HG03521 (cell line): Measurements from ENCODE around the gene DRC7.
"Not testable (repeated sequence)": the region's sequence is repeated elsewhere in the genome, so short reads cannot be mapped to it uniquely, and the experiment has no call there.

Experiments
- ATAC-seq: cut with Tn5 transposase; IDR thresholded peaks from one replicate; pipeline ENCODE4 v1.9.1; 2021; ENCODE audit warnings: mild to moderate bottlenecking, moderate library complexity; ENCODE audit not compliant: unreplicated experiment

Gene DRC7

GRCh38 chr16:57734308-57734924 lies 39.8 kb downstream of the DRC7 start:
- ATAC-seq: no peak

DNA sequence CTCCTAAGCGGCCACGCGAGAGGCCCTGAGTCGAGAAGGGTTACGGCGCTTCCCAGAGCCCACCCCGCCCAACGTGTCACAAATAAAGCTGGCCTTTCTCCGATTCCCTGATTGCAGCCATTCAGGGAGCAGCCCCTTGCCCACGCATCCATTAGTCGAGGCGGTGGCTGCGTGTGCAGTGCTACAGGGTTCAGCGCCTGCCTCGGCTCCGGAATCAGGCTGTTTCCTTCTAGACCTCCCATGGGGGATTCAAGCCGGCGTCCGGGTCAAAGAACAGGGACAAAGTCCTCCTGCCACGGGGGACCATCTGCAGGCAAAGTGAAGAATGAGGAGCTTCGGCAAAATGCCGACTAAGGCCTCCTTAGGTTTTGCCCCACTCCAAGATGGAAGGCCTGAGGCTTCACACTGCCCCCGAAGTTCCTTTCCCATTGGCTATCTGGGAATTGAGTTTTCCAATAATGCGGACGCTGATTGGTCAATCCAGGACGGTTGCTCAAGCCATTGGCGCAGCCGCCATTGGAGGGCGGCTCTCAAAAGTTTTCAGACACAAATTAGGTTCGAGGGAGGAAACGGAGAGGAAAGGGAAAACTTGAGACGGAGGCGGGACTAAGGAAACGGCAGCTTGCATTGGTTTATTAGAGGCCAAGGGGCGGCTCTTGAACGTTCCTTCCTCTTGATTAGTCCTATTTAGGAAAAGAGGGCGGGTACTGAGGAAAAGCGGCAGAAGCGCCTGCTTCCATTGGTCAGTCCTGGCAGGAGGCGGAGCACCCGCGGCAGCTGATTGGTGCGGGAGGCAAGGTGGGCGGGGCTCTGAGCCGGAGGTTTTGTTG lies 40.5 kb downstream of the DRC7 start:
- ATAC-seq: peak; percentile 84

- ATAC-seq: no peak
Measured at GRCh38 chr16:57735755-57736418, 41.3 kb downstream of the DRC7 start, which contains the start of gene KATNB1. Gene KATNB1, plus strand, starts transcription at chr16:57735770. Its CDS starts 1,474 bp downstream, at chr16:57737244.

DNA sequence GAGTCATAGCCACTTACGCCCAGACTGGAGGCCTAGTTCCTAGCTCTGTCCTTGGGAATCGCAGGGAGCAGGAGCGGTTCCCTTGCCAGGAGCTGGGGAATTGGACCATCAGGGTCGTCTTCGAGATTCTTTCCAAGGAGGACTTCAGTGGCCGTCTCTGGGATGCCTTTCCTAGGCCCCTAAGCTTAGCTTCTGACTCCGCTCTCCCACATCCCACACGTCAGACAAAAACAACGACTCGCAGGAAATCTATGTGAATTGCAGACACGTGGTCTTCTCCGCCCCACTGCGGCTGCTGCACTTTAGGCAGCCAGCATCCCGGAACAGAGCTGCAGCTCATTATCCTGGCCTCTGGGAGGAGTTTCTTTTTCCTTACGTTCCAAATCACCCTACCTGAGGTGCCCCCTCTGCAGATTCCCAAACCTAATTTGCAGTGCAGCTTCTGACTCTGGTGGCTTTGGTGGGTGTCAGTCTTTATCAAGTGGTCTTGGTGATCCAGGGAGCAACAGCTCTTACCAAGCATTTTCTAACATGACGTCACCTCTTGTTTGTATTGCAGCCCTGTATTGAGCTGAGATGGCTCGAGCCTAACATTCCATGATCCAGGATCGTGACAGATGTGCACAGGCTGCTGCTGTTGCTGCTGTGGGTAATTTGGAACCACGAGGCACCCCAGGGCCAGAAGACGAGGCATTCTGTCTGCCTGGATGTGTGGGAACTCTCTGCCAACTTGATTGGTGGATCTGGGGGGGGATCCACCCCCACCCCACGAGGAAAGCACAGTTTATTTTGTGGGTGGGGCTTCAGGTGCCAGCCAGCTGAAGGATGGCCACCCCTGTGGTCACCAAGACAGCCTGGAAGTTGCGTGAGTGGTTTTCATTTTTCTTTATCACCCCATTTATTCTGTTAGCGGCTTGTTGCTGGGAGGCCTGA lies 42.1 kb downstream of the DRC7 start:
- no peak for ATAC-seq

DNA sequence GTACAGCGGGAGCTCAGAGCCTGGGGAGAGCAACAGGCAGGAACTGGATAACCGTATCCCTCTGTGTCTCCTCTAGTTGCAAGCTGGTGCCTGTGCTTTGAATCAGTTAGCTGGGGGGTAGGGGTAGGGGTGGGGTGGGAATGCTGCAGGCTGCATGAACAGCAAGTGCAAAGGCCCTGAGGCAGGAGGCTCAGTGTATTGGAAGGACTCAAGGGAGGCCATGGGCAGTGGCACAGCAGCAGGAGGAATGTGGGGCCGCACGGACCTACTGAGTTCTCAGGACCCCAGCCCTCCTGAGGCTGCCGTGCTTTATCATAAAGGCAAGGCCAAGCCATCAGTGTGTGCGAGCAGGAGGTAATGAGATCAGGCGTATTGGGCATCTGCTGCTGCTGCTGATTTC lies 44.2 kb downstream of the DRC7 start:
- ATAC-seq: no peak

DNA sequence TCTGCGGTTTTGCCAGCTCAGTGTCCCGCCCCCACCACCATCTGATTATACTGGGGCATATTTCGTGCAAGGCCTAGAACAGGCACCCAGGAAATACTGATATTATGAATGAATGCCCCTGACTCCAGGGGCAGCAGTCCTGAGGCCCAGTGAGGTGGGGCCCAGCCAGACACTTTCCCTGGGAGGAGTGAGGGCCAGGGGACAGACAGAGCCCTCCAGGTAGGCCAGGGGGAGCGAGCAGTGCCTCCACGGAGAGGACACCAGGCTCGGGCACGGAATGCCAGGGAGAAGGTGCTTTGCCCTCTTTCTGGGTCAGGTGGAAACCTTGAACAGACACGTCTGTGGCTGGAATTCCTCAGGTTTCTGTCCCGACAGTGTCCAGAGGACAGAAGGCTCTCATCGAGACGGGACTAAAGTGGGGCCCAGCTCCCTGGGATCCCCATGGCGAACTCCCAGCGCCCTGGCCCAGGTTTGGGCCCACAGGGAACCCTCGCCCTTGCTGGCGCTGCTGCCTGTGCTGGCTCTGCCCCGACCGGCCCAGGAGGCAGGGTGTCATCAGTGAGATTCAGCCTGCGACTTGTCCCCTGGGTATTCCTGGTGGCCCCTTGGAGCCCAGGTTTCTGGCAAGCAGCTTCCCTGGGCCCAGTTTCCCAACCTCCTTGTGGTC lies 45.3 kb downstream of the DRC7 start:
- no peak for ATAC-seq

DNA sequence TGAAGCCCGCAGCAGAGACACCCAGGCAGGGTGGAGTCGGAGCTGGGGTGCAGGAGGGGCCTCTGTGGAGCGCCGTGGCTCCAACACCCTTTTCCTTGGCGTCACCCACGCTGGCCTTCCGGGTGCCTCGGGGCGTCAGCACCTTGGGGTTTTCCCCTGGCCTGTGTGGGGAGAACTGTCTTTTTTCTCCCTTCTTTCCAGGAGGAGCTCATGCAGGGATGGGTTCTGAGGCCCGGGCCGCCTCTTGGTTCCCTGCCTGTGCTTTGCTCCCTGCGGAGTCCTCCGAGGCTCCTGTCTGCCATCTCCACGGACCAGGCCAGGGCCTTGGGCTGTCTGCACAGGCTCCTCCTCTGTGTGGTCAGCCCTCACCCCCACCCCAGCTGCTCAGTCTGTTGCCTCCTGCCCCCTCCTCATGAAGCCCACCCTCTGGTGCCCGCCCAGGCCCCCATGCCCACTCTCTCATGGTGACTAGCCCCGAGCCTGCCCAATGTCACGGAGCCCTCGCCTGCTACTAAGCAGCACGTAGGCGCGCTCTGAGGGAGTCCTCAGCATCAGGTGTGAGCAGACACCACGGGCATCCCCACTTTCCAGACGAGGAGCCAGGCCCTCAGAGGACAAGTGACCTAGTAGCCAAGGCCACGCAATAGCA lies 45.9 kb downstream of the DRC7 start:
- ATAC-seq: no peak

- ATAC-seq: no peak
Measured at GRCh38 chr16:57741660-57742191, 47.1 kb downstream of the DRC7 start.

GRCh38 chr16:57742543-57742942 lies 47.9 kb downstream of the DRC7 start:
- ATAC-seq: no peak

- ATAC-seq: no peak
Measured at GRCh38 chr16:57743458-57743857, 48.9 kb downstream of the DRC7 start.

DNA sequence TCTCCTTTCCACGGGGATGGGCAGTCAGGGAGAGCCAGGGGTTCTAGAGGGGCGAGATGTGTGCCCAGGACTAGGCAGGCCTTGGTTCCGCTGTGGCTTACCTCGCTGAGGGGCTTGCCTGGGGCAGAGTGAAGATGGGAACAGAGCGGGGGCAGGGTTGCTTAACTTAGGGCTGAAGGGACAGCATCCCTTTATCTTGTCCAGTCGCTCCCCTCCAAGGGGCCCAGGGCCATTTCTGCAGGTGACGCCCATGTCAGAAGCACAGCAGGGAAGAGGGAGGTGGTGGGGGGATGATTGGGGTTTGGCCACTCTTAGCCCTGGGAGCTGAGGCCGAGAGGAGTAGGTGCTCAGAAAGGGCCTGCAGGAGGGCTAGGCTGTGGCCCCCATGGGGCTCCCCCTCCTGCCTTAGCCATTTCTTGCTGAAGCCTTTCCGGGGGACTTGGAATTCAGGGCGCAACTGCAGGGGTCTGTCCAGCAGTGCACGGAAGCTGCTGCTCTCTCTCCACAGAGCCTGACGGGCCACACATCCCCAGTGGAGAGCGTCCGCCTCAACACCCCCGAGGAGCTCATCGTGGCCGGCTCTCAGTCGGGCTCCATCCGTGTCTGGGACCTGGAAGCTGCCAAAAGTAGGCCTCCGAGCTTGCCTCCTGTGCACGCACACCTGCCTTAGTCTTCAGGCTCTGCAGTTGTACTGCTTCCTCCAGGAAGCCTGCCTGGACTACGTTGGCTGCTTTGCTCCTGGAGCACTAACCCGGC lies 49.5 kb downstream of the DRC7 start:
- ATAC-seq: no peak

DNA sequence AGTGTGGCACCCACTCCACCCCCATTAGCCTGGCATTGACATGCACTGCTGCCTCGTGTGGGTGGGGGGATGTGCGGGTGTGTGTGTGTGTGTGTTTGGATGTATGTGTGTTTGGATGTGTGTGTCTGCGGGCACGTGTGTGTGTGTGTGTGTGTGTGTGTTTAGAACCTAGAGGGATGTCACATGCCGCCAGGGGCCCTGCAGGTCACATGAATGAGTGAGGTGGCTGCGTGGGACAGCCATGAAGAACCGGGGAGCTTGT lies 50.0 kb downstream of the DRC7 start:
- ATAC-seq: no peak

DNA sequence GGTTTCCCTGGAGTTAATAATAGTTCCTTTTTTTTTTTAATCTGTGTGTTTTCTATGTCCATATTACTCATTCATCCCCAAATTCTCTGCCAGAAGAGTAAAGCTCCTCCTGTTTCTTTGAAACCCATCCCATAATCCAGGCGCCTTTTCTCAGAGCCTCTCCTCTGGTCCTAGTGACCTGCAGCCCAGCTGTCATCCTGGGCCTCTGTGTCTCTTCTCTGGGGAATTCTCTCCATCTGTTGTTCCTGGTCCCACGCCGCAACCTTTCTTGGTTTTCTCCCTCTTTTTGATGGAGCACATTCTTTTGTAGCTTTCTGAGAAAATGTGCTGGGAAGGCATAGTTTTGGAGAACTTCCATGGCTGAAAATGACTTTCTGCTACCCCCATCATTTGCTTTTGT lies 51.2 kb downstream of the DRC7 start:
- no peak for ATAC-seq

DNA sequence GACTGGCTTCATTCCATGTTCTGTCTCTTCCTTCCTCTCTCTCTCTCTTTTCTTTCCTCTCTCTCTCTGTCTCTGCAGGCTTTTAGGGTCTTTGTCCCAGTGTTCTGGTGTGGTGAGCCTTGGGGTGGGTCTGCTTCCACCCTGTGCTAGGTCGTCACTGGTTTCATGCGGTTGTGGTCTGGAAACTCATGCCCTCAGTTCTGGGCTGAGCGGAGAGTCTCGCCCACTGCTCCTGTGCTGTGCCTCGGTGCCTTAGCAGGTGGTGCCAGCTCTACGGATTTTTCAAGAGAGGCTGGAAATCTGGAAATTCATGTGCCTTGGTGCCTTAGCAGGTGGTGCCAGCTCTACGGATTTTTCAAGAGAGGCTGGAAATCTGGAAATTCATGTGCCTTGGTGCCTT lies 51.7 kb downstream of the DRC7 start:
- not testable (repeated sequence) for ATAC-seq

- ATAC-seq: no peak
Measured at GRCh38 chr16:57747091-57747490, 52.5 kb downstream of the DRC7 start.

GRCh38 chr16:57747496-57747895 lies 52.9 kb downstream of the DRC7 start:
- no peak for ATAC-seq

- ATAC-seq: no peak
Measured at GRCh38 chr16:57747996-57748395, 53.4 kb downstream of the DRC7 start.

DNA sequence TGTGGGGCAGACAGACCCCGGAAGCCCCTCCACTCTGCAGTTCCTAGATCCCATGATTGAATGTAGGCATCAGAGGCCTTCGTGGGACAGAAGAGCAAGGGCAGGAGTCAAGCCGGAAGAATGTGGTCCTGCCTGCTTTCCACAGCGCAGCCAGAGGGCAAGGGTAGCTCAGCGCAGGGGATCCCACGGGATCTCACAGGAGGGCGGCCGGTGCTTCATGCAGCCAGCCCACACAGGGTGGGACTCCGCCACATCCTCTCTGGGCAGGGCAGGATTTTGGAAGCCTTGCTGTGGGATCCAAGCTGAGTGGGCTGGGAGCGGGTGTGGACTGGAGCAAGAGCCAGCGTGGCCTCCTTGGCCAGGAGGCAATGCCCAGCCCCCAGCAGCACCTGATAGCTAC lies 54.0 kb downstream of the DRC7 start:
- no peak for ATAC-seq

- no peak for ATAC-seq
Measured at GRCh38 chr16:57749101-57749692, 54.6 kb downstream of the DRC7 start.
